K562 (cell line): Measurements from ENCODE around the gene NFATC2.

Source experiments
- CREB1 ChIP-seq, 2 experiments: sonication (generic) in 1 of 2; formaldehyde crosslinking in 1 of 2; IDR thresholded peaks; 2 replicates each; pipeline versions ENCODE4 v1.6.1 to v1.8.0; 2012 to 2022; ENCODE audit warnings: inconsistent platforms in 1 of 2, mild to moderate bottlenecking in 1 of 2, missing genetic modification reagents in 1 of 2, moderate library complexity in 1 of 2
- CTCF ChIP-seq, 3 experiments: IDR thresholded peaks in 2 of 3; conservative IDR thresholded peaks in 1 of 3; 2 replicates each; pipeline ENCODE4 v1.5.1; 2011 to 2012; ENCODE audit warnings: low read length in 3 of 3, mild to moderate bottlenecking in 3 of 3, control low read depth in 2 of 3, improper control_type of control experiment in 1 of 3, inconsistent platforms in 1 of 3, low read depth in 1 of 3, mixed read lengths in 1 of 3, moderate library complexity in 1 of 3; ENCODE audit not compliant: insufficient read depth in 2 of 3
- FOXJ3 ChIP-seq: sonication (generic); formaldehyde crosslinking; IDR thresholded peaks from 2 replicates; pipeline ENCODE4 v1.4.0; 2020; ENCODE audit warnings: mild to moderate bottlenecking, missing genetic modification reagents
- FOXO4 ChIP-seq: fragments of 450-650 bp; formaldehyde crosslinking; IDR thresholded peaks from 2 replicates; pipeline ENCODE4 v1.4.0; 2020; ENCODE audit warnings: mild to moderate bottlenecking, moderate library complexity
- MAX ChIP-seq: sonication (generic); formaldehyde crosslinking; IDR thresholded peaks from 2 replicates; pipeline ENCODE4 v1.9.0; 2022; ENCODE audit warnings: mild to moderate bottlenecking, missing genetic modification reagents
- MLX ChIP-seq, 2 experiments: fragments of 450-650 bp in 1 of 2; sonication (generic) in 1 of 2; formaldehyde crosslinking; conservative IDR thresholded peaks; 2 replicates each; pipeline versions ENCODE4 v1.4.0 to v1.8.1; 2020 to 2022; ENCODE audit warnings: mild to moderate bottlenecking in 1 of 2, missing genetic modification reagents in 1 of 2
- MYBL2 ChIP-seq, 2 experiments: fragments of 450-650 bp in 1 of 2; sonication (generic) in 1 of 2; formaldehyde crosslinking in 1 of 2; IDR thresholded peaks; 2 replicates each; pipeline versions ENCODE4 v1.6.1 to v1.8.1; 2017 to 2022; ENCODE audit warnings: borderline replicate concordance in 1 of 2, inconsistent platforms in 1 of 2, low read depth in 1 of 2, mild to moderate bottlenecking in 1 of 2, missing genetic modification reagents in 1 of 2, moderate library complexity in 1 of 2
- RAD21 ChIP-seq, 2 experiments: fragments of 250-450 bp in 1 of 2; fragments of 450-650 bp in 1 of 2; sonication (Bioruptor Pico) in 1 of 2; formaldehyde crosslinking in 1 of 2; IDR thresholded peaks in 1 of 2; conservative IDR thresholded peaks in 1 of 2; 2 replicates each; pipeline versions ENCODE4 v1.4.0 to v1.8.0; 2020 to 2022; ENCODE audit warnings: mild to moderate bottlenecking in 2 of 2, moderate library complexity in 1 of 2
- RAD51 ChIP-seq: fragments of 450-650 bp; IDR thresholded peaks from 2 replicates; pipeline ENCODE4 v1.7.1; 2016; ENCODE audit warnings: low read depth, mild to moderate bottlenecking, borderline replicate concordance
- RBBP5 ChIP-seq: fragments of 200-600 bp; sonication (generic); IDR thresholded peaks from 2 replicates; pipeline ENCODE4 v1.6.1; 2012; ENCODE audit warnings: borderline replicate concordance, mild to moderate bottlenecking, low read length, control low read depth, inconsistent platforms; ENCODE audit not compliant: insufficient read depth, poor library complexity, severe bottlenecking
- RCOR1 ChIP-seq, 2 experiments: IDR thresholded peaks; 2 replicates each; pipeline ENCODE4 v1.6.1; 2012; ENCODE audit warnings: low read depth in 2 of 2, low read length in 2 of 2, borderline replicate concordance in 1 of 2, improper control_type of control experiment in 1 of 2
- TBL1XR1 ChIP-seq, 2 experiments: IDR thresholded peaks; 2 replicates each; pipeline ENCODE4 v1.6.1; 2012; ENCODE audit warnings: improper control_type of control experiment in 2 of 2, low read length in 2 of 2, mild to moderate bottlenecking in 1 of 2
- ZNF274 ChIP-seq: IDR thresholded peaks from 2 replicates; pipeline ENCODE4 v1.6.1; 2011; ENCODE audit warnings: low read depth, mild to moderate bottlenecking, low read length, moderate library complexity, borderline replicate concordance

- TF ChIP-seq RCOR1 (IDR thresholded peaks at IDR 0.05; ENCODE audit: borderline replicate concordance in 1 of 2, low read depth in 2 of 2, low read length in 2 of 2) = no peak
- no peak for TF ChIP-seq CREB1 (IDR thresholded peaks at IDR 0.05)
- no peak for TF ChIP-seq CREB1 (CRISPR knock-in tag; IDR thresholded peaks at IDR 0.05)
- TF ChIP-seq ZNF274 = no peak
- no peak for TF ChIP-seq RAD21 (CRISPR knock-in tag; conservative IDR thresholded peaks at IDR 0.05 in 1 of 2, IDR thresholded peaks at IDR 0.05 in 1 of 2)
- TF ChIP-seq FOXJ3 = no peak
- TF ChIP-seq CTCF (IDR thresholded peaks at IDR 0.05 in 2 of 3, conservative IDR thresholded peaks at IDR 0.05 in 1 of 3; ENCODE audit: insufficient read depth in 2 of 3, low read depth in 1 of 3, low read length in 3 of 3) = no peak
- TF ChIP-seq MAX (CRISPR knock-in tag) = no peak
- no peak for TF ChIP-seq MLX (CRISPR knock-in tag; conservative IDR thresholded peaks at IDR 0.05)
- TF ChIP-seq RAD51 = no peak
- no peak for TF ChIP-seq FOXO4 (CRISPR knock-in tag)
- no peak for TF ChIP-seq MYBL2 (IDR thresholded peaks at IDR 0.05; ENCODE audit: low read depth)
- TF ChIP-seq MYBL2 (CRISPR knock-in tag; IDR thresholded peaks at IDR 0.05; ENCODE audit: borderline replicate concordance) = no peak
- no peak for TF ChIP-seq RBBP5
- TF ChIP-seq TBL1XR1 (IDR thresholded peaks at IDR 0.05; ENCODE audit: low read length in 2 of 2) = no peak
These were observed 41.6 kb downstream of the NFATC2 start for GRCh38 chr20:51500936-51501335.
